ENCODE results near the gene COL6A2. TPM values are rescaled to one million over a fixed set of nuclear protein-coding genes. Genes with fewer than 3 reads are reported as not detected.

Gene COL6A2
- total RNA-seq, 1 donor from 2014 or later: 5.2 TPM

DNA sequence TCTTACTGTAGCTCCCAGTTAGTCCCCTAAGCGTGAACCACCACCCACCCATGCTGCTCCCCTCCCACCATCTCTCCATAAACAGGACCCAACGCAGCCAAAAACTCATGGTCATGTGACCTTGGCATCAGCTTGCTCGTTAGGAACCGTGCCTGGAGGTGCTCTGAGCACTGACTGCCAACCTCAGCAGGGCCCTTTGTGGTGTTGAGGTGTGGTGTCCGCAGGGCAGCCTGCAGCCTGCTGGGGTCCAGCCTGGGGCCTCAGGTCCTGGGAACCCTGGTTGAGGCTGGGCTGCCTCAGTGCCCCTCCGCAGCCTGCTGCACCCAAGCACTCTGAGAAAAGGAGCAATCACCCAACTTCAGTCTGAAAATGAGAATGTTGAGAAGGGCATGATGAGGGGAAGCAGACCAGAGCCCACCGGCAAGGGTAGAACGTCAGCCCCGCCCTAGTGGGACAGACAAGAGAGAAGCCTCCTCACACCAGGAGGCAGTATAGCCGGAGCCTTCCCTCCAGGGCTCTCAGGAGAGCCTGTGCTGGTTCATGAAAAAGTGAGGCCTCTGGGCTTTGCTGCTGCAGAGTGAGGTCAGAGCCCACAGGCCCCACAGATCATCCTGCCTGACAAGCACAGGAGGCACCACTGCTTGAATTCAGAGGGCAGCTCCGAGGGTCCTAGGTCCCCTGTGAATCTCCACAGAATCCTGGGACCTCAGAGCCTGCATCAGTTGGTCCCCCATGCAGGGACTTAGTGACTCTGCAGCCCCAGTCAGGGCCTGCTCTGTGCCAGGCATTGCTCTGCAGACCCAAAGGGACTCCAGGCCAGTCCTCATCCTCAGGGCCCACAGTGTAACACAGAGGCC lies 4.9 kb upstream of the COL6A2 start:
- H4K20me1 ChIP-seq (ENCODE audit: low read depth): no peaks in the 10 kb centered on the region
- Mint-ChIP-seq H3K4me3 (no peak overlapping the region), H3K27me3 (ENCODE audit: insufficient read depth, low read depth) (peaks cover 23% of the 10 kb centered on the region), H3K4me1 (peaks cover 3% of the 10 kb centered on the region), H3K27ac (peak overlapping the region; percentile 42), H3K9me3 (peaks cover 30% of the 10 kb centered on the region), H3K36me3 (peaks cover 6% of the 10 kb centered on the region)
- no peaks in the 10 kb centered on the region for H3F3A ChIP-seq (ENCODE audit: low read depth)
- no peaks in the 10 kb centered on the region for H3K4me1 ChIP-seq
- no peak overlapping the region for H3K9ac ChIP-seq
- no peak for DNase-seq (ENCODE audit: low spot score)
- H3K79me2 ChIP-seq (ENCODE audit: low read depth): no peaks in the 10 kb centered on the region
- TF ChIP-seq EZH2 (IDR thresholded peaks at IDR 0.05) (no peak), EZH2phosphoT487 (IDR thresholded peaks at IDR 0.05) (no peak)
- TF ChIP-seq, protein P1, sequence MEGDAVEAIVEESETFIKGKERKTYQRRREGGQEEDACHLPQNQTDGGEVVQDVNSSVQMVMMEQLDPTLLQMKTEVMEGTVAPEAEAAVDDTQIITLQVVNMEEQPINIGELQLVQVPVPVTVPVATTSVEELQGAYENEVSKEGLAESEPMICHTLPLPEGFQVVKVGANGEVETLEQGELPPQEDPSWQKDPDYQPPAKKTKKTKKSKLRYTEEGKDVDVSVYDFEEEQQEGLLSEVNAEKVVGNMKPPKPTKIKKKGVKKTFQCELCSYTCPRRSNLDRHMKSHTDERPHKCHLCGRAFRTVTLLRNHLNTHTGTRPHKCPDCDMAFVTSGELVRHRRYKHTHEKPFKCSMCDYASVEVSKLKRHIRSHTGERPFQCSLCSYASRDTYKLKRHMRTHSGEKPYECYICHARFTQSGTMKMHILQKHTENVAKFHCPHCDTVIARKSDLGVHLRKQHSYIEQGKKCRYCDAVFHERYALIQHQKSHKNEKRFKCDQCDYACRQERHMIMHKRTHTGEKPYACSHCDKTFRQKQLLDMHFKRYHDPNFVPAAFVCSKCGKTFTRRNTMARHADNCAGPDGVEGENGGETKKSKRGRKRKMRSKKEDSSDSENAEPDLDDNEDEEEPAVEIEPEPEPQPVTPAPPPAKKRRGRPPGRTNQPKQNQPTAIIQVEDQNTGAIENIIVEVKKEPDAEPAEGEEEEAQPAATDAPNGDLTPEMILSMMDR (IDR thresholded peaks at IDR 0.05): no peak
- no peak overlapping the region for H2AFZ ChIP-seq (replicated peaks)
- no peak overlapping the region for H3K4me3 ChIP-seq
- no peak overlapping the region for H3K4me2 ChIP-seq
- no peak overlapping the region for H3K27ac ChIP-seq
- peaks cover 19% of the 10 kb centered on the region for H3K27me3 ChIP-seq
- H3K9me3 ChIP-seq (ENCODE audit: low read depth): no peaks in the 10 kb centered on the region
- no peaks in the 10 kb centered on the region for H3K36me3 ChIP-seq

GRCh38 chr21:46093668-46094400 lies 4.1 kb upstream of the COL6A2 start:
- Mint-ChIP-seq H3K4me3 (no peak overlapping the region), H3K27me3 (ENCODE audit: insufficient read depth, low read depth) (peaks cover 19% of the 10 kb centered on the region), H3K9me3 (peaks cover 22% of the 10 kb centered on the region), H3K36me3 (peaks cover 6% of the 10 kb centered on the region), H3K27ac (no peak overlapping the region), H3K4me1 (peaks cover 3% of the 10 kb centered on the region)
- Histone ChIP-seq H3K79me2 (ENCODE audit: low read depth) (no peaks in the 10 kb centered on the region), H4K20me1 (ENCODE audit: low read depth) (no peaks in the 10 kb centered on the region), H2AFZ (replicated peaks) (no peak overlapping the region), H3K4me2 (no peak overlapping the region), H3K4me1 (no peaks in the 10 kb centered on the region), H3F3A (ENCODE audit: low read depth) (no peaks in the 10 kb centered on the region), H3K27ac (no peak overlapping the region), H3K36me3 (no peaks in the 10 kb centered on the region), H3K9me3 (ENCODE audit: low read depth) (no peaks in the 10 kb centered on the region), H3K4me3 (no peak overlapping the region), H3K27me3 (peaks cover 27% of the 10 kb centered on the region), H3K9ac (no peak overlapping the region)
- TF ChIP-seq EZH2phosphoT487 (IDR thresholded peaks at IDR 0.05) (no peak), EZH2 (IDR thresholded peaks at IDR 0.05) (no peak)
- TF ChIP-seq, protein P1 (IDR thresholded peaks at IDR 0.05): no peak
- no peak for DNase-seq (ENCODE audit: low spot score)

DNA sequence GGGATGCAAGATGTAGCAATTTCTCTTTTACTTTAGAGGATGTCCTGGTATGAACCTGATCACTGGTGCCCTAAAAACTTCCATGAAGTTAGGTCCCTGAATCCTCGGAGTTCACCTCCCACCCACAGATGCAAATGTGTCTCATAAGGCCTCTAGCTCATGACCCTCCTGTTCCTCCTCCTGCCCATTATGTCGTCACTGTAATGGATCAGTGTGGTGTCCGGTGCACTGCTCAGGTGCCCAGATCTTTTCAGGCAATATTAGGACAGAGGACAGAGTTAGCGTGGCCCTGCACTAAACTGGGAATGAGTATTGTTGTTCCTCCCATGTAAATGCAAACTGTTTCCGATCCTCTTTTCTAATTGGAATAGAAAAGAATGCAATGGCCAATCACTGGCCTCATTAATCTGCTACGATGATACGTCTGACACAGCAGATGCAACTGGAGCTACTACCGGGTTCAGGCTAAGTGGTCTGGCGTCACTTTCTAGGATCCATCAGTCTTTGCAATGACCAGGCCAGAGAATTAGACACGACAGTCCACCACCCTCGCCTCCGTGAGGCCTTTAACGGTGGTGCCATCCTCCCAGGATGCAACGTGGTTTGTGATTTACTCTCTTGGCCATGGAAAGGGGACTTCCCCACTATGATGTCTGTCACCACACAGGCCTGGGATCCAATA lies 3.4 kb upstream of the COL6A2 start:
- Histone ChIP-seq H3F3A (ENCODE audit: low read depth) (no peaks in the 10 kb centered on the region), H3K79me2 (ENCODE audit: low read depth) (no peaks in the 10 kb centered on the region), H3K4me2 (no peak overlapping the region), H3K9ac (no peak overlapping the region), H2AFZ (replicated peaks) (no peak overlapping the region), H3K36me3 (no peaks in the 10 kb centered on the region), H3K27ac (no peak overlapping the region), H3K9me3 (ENCODE audit: low read depth) (no peaks in the 10 kb centered on the region), H4K20me1 (ENCODE audit: low read depth) (no peaks in the 10 kb centered on the region), H3K27me3 (peaks cover 34% of the 10 kb centered on the region), H3K4me3 (no peak overlapping the region), H3K4me1 (no peaks in the 10 kb centered on the region)
- Mint-ChIP-seq H3K4me3 (no peak overlapping the region), H3K4me1 (peaks cover 5% of the 10 kb centered on the region), H3K9me3 (peaks cover 21% of the 10 kb centered on the region), H3K27ac (no peak overlapping the region), H3K27me3 (ENCODE audit: insufficient read depth, low read depth) (peaks cover 22% of the 10 kb centered on the region), H3K36me3 (peaks cover 6% of the 10 kb centered on the region)
- TF ChIP-seq EZH2phosphoT487 (IDR thresholded peaks at IDR 0.05): no peak
- TF ChIP-seq EZH2 (IDR thresholded peaks at IDR 0.05): no peak
- TF ChIP-seq, protein P1 (IDR thresholded peaks at IDR 0.05): no peak
- DNase-seq (ENCODE audit: low spot score): no peak

All from neural progenitor cell (in vitro differentiated cells).